SIG-M5 (cell line): ENCODE results near the gene OSBPL9.

Source experiments
- DNase-seq: peaks from one replicate; lab custom pipeline; 2025; lab: John Stamatoyannopoulos, UW

The OSBPL9 gene

DNA sequence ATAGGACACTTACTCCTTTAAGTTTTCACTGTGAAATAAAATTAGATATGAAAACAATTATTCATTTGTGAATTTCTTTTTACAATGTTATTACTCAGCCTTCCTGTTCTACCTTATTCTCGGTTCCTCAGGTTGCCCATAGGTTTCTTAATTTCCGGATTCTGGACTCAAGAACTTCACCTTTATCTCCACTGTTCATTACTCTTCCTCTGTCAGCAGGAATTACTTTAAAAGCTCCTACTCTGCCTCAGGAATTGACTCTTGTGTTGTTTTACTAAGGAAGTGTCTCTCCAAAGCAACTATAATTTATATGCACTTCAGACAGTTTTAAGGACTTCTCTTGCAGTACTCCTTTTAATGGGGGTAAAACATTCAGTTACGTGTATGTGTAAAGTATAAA, 123.8 kb downstream of the OSBPL9 start:
- DNase-seq: no peak

GRCh38 chr1:51741121-51741681, 124.3 kb downstream of the OSBPL9 start:
- DNase-seq: no peak

DNA sequence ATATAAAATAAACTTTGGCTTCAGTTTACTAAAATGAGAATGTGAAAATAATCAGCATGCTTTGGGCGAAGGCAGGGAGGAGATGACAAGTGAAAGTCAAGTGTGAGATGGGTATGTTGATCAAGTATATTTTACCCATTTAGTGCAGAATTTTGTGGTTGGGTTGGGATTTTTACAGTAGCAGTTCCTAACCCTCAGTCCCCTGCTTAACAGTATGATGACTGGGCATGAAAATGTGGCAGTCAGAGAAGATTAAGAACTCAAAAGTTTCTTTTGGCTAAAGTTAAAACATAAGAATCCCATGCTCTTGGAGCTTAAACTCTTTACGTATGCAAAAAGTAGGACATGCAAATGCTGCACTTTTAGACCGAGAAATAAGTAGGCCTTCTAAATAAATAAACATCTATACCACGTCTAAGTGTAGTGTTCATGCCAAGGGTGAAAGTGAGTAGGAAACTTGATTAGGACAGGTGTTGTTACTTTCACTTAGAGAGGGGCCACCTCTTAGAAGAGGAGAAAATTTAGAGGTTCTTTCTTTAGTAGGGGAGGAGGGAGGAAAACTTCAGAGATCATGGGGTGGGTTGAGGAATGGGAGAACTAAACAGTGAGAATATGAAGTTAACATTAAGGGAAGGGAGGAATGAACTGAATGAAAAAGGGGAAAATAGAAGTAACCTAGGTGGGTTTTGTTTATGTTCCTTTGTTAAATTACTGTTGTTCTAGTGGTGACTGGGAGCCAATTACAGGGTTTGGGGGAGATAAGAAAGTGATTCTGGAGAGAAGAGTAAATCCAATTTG, 127.8 kb downstream of the OSBPL9 start:
- no peak for DNase-seq

GRCh38 chr1:51745304-51745570, 128.3 kb downstream of the OSBPL9 start:
- no peak for DNase-seq

GRCh38 chr1:51749151-51749550, 132.3 kb downstream of the OSBPL9 start:
- DNase-seq: no peak

DNA sequence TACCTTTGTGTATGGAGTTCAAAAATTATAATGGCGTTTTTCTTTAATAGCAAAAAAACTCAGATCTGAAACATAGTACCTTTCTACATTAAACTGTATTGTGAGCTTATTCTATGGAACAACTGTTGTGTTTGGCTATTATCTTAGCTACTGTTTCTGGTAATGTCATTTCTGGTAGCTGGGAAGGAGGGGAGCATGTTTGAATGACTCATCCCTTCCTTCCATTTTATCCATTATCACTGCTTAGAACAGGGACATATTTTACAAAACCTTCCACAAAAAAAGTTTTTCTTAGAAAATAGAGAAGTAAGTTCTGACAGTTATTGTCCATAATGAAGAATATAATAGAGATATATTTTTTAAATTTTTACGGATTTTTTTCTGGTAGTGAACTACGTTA, 133.3 kb downstream of the OSBPL9 start:
- DNase-seq: no peak

- no peak for DNase-seq
These were observed 133.8 kb downstream of the OSBPL9 start for GRCh38 chr1:51750729-51751128.

- no peak for DNase-seq
These were observed 135.4 kb downstream of the OSBPL9 start for GRCh38 chr1:51752073-51752948.

GRCh38 chr1:51753969-51754368, 137.1 kb downstream of the OSBPL9 start:
- DNase-seq: no peak

DNA sequence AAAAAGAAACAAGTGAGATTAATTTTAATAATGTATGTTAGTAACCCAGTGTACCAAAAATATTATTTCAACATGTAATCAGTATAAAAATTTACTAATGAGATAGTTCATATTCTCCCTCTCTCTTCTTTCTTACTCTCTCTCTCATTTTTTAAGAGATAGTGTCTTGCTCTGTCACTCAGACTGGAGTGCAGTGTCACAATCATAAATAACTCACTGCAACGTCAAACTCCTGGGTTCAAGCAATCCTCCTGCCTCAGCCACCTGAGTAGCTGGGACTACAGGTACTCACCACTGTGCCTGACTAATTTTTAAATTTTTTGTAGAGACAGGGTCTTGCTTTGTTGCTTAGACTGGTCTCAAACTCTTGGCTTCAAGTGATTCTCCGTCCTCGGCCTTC, 137.8 kb downstream of the OSBPL9 start:
- no peak for DNase-seq

DNA sequence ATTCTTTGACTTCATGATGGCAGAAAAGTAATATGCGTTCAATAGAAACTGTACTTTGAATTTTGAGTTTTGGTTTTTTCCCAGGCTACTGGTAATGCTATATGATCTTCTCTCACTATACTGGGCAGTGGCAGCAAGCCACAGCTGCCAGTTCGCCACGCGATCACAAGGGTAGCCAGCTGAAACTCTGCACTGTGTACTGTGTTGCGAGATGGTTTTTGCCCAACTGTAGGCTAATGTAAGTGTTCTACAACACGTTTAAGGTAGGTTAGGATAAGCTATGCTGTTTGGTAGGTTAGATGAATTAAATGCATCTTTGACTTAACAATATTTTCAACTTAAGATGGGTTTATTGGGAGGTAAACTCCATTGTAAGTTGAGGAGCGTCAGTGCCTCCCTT, 138.5 kb downstream of the OSBPL9 start:
- DNase-seq: no peak

GRCh38 chr1:51756290-51756689, 139.4 kb downstream of the OSBPL9 start:
- DNase-seq: no peak

DNA sequence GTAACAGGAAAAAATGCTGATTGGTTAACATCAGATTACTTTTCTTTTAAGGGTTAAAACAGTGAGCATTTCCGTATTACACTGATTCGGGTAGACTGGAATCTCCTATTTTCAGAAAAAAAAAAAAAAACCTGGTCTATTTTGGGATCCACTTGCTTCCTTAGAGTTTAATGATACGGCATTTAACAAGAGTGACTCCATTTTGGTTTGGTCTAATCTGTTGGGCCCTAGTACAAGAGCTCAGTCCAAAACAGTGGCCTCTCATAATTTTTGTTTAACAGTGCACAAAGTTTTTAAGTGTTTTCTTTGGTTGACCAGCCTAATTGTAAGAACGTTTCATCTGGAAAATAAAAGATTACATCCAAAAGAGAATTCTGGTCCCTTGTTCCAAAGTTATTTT, 141.4 kb downstream of the OSBPL9 start:
- DNase-seq: no peak

- DNase-seq: no peak
These were observed 144.0 kb downstream of the OSBPL9 start for GRCh38 chr1:51760872-51761271.

DNA sequence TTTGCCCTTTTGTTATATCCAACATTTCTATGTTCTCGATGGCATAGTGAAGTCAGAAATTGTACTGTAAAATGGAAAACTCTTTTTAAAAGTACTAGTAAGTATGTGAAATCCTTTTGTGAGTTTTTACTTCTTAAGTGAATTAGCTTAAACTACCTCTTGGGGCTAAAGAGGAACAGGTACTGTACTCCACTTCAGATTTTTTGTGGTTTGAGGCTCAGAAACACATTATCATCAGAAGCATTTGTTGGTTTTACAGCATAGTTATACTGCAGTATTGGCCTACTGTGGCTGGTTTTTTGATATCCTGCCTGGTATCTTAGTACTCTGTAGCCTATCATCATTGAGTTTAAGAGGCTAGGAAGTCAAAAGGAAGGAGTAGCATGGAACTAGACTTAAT, 144.5 kb downstream of the OSBPL9 start:
- DNase-seq: no peak

DNA sequence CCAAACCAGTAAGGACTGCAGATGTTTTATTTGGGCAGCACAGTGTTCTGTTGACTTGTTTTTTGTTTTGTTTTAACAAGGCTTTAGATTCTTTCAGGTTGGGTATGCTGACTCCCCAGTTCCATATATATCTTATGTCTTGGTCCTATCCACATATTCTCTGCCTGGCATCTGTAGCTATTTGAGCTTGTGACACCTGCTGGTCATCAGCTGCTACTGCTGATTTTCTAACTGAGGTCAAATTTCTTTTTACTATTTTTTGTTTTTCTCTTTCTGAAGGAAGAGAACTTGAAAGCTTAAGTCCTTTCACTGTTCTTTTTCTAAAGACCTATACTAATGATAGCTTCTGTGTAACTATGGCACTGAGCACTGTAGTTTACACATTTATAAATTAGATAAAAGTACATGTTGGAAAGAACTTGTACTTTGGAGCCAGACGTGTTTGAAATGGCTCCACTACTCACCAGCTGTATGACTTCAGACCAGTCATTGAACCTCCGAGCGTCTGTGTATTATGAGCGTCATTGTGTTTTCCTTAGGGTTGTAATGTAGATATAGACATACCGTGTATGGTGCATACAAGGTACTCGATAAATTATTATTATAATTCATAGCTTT, 152.2 kb downstream of the OSBPL9 start:
- DNase-seq: no peak

DNA sequence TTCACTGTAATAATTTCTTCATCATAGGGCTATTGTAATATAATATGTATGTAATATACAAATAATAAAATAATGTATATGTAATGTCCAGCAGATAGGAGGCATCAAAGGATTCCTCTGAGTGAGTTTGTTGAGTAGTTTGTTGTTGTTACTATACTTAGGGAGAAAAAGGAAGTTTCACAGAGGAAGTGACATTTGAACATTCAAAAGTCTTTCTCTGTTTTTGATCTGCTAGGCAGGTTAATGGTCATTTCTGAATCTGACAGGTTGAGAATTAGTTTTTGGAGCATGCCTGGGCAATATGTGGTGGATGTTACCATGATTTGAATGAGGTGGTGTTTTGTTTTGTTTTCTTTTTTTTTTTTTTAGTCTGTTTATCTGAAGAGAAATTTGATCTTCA, 159.5 kb downstream of the OSBPL9 start:
- no peak for DNase-seq

DNA sequence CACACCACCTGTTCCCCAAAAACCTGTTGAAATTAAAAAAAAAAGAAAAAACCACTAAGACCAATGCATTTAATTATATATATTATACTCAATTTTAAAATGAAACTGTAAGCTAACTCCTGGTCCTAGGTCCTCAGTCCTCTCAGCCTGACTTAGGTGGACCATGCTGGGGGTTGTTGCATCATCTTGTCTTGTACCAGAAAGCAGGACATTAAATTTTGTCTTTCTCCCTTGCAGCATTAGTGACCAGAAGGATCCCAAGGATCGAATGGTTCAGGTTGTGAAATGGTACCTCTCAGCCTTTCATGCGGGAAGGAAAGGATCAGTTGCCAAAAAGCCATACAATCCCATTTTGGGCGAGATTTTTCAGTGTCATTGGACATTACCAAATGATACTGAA, 164.0 kb downstream of the OSBPL9 start:
- DNase-seq: no peak

- DNase-seq: no peak
These were observed 168.1 kb downstream of the OSBPL9 start for GRCh38 chr1:51784997-51785421.

DNA sequence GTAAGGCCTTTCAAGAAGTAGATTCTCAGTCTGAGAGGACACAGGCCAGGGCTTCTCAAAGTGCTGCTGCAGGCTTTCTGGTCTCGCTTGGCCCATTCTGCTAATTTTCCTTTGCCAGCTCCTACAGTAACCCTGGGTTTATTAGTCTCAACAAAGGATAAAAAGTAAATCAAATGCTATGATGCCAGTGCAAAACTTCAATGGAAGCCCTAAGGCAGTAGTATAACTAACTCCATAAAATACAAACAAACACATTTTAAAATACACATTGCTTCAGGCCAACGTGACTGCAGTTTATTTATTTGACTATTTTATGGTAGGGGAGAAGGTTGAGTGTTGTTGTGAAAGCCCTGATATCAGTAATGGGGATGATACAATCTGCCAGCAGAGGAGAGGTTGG, 172.0 kb downstream of the OSBPL9 start:
- DNase-seq: no peak

DNA sequence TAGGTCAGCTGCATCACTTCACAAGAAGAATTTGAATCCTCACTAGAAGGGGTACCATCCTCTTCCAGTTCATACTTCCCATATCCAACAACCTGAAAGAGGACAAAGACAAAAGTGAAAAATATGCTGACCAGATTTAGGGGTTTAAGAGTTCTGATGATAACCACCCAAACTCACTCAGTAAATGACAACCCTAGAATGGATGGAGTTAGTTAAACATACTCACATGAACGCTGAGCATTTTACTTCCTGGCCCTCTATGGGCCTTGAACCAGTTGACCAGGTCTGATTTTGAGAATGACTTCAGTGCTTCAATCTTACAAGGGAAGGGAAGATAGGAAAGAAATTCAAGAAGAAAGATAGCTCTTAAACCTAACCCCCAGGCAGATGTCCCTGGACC, 172.4 kb downstream of the OSBPL9 start:
- DNase-seq: no peak

- DNase-seq: no peak
These were observed 173.5 kb downstream of the OSBPL9 start for GRCh38 chr1:51790385-51790784.

GRCh38 chr1:51791888-51792287, 175.0 kb downstream of the OSBPL9 start:
- DNase-seq: no peak
